Measurements from ENCODE around the gene NARS2. TPM values are rescaled to one million over a fixed set of nuclear protein-coding genes. Genes with fewer than 3 reads are reported as not detected.
"Not testable (repeated sequence)": the region's sequence is repeated elsewhere in the genome, so short reads cannot be mapped to it uniquely, and the experiment has no call there.

NARS2 gene
- total RNA-seq, 2 donors from 2014 or later: 10.1 to 24.7 TPM

DNA sequence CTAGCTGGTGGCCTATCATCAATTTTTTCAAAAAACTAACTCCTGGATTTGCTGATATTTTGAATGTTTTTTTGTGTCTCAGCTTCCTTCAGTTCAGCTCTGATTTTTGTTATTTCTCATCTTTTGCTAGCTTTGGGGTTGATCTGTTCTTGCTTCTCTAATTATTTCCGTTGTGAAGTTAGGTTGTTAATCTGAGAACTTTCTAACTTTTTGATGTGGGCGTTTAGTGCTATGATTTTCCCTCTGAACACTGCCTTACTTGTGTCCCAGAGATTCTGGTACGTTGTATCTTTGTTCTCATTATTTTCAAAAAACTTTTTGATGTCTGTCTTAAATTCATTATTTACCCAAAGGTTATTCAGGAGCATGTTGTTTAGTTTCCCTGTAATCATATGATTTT, 19.1 kb downstream of the NARS2 start:
- no peak for ATAC-seq
- WGBS, 2 donors: 92 to 93% methylated on average over 3 of the region's 3 CpGs
- intact Hi-C loops (cut with DNase I): no loop called here

DNA sequence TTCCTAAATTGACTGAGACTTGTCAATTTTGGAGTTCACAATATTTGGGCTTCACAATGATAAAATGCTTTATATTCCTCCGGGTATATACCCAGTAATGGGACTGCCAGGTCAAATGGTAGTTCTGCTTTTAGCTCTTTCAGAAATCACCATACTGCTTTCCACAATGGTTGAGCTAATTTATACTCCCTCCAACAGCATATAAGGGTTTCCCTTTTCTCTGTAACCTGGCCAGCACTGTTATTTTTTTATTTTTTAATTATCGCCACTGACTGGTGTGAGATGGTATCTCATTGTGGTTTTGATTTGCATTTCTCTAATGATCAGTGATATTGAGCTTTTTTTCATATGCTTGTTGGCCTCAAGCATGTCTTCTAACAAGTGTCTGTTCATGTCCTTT, 21.8 kb downstream of the NARS2 start:
- no peak for DNase-seq
- no peaks in the 10 kb centered on the region for H3K4me1 ChIP-seq
- 94 to 98% methylated on average over 2 of the region's 2 CpGs for WGBS, 2 donors
- H3K4me3 ChIP-seq: no peak overlapping the region
- ATAC-seq: no peak
- H3K27me3 ChIP-seq: no peaks in the 10 kb centered on the region
- H3K9me3 ChIP-seq: no peaks in the 10 kb centered on the region
- H3K27ac ChIP-seq: no peak overlapping the region
- intact Hi-C loops (cut with DNase I): no loop called here
- H3K36me3 ChIP-seq (replicated peaks in 1 of 2; ENCODE audit: insufficient read depth in 1 of 2, low read depth in 2 of 2): no peaks in the 10 kb centered on the region
- TF ChIP-seq, protein P1, sequence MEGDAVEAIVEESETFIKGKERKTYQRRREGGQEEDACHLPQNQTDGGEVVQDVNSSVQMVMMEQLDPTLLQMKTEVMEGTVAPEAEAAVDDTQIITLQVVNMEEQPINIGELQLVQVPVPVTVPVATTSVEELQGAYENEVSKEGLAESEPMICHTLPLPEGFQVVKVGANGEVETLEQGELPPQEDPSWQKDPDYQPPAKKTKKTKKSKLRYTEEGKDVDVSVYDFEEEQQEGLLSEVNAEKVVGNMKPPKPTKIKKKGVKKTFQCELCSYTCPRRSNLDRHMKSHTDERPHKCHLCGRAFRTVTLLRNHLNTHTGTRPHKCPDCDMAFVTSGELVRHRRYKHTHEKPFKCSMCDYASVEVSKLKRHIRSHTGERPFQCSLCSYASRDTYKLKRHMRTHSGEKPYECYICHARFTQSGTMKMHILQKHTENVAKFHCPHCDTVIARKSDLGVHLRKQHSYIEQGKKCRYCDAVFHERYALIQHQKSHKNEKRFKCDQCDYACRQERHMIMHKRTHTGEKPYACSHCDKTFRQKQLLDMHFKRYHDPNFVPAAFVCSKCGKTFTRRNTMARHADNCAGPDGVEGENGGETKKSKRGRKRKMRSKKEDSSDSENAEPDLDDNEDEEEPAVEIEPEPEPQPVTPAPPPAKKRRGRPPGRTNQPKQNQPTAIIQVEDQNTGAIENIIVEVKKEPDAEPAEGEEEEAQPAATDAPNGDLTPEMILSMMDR (IDR thresholded peaks at IDR 0.05): no peak
- no peak for TF ChIP-seq POLR2A (IDR thresholded peaks at IDR 0.05)

More for the DNA sequence above, 19.1 kb downstream of the NARS2 start:
- no peak for DNase-seq
- Histone ChIP-seq H3K4me1 (peaks cover 3% of the 10 kb centered on the region), H3K27ac (no peak overlapping the region), H3K4me3 (no peak overlapping the region), H3K36me3 (replicated peaks in 1 of 2; ENCODE audit: insufficient read depth in 1 of 2, low read depth in 2 of 2) (no peaks in the 10 kb centered on the region), H3K9me3 (no peaks in the 10 kb centered on the region), H3K27me3 (no peaks in the 10 kb centered on the region)
- TF ChIP-seq POLR2A (IDR thresholded peaks at IDR 0.05): no peak
- TF ChIP-seq, protein P1 (IDR thresholded peaks at IDR 0.05): no peak

DNA sequence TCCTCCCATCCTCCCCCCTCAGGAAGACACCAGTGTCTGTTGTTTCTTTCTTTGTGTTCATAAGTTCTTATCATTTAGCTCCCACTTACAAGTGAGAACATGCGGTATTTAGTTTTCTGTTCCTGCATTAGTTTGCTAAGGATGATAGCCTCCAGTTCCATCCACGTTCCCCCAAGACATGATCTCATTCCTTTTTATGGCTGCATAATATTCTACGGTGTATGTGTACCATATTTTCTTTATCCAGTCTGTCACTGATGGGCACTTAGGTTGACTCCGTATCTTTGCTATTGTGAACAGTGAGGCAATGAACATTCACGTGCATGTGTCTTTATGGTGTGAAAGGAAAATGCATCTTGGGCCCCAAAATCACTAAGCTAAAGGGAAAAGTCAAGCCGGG, 22.5 kb downstream of the NARS2 start:
- 90 to 99% methylated on average over 6 of the region's 6 CpGs for WGBS, 2 donors
- intact Hi-C loops (cut with DNase I): not testable (repeated sequence)

DNA sequence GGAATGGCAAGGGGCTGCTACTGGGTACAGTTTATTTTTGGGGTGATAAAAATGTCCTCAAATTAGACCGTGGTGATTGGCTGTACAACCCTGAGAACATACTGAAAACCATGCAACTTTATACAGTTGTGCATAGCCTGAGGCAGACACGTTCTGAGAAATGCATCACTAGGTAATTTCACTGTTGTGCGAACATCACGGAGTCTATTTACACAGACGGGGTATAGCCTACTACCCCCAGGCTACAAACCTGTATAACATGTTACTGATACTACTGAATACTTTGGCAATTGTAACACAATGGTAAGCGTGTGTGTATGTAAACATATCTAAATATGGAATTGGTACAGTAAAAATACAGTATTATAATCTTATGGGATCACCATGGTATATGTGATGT, 23.6 kb downstream of the NARS2 start:
- no peaks in the 10 kb centered on the region for H3K27me3 ChIP-seq
- no peaks in the 10 kb centered on the region for H3K9me3 ChIP-seq
- TF ChIP-seq, protein P1 (IDR thresholded peaks at IDR 0.05): no peak
- no peak for DNase-seq
- no peaks in the 10 kb centered on the region for H3K4me1 ChIP-seq
- H3K36me3 ChIP-seq (replicated peaks in 1 of 2; ENCODE audit: insufficient read depth in 1 of 2, low read depth in 2 of 2): no peaks in the 10 kb centered on the region
- H3K27ac ChIP-seq: no peak overlapping the region
- intact Hi-C loops (cut with DNase I): no loop called here
- no peak overlapping the region for H3K4me3 ChIP-seq
- 61 to 72% methylated on average over 6 of the region's 6 CpGs for WGBS, 2 donors
- ATAC-seq: no peak

More for the DNA sequence above, 22.5 kb downstream of the NARS2 start:
- H3K4me1 ChIP-seq; H3K27me3 ChIP-seq; H3K9me3 ChIP-seq; H3K27ac ChIP-seq; ATAC-seq; H3K36me3 ChIP-seq (replicated peaks in 1 of 2; ENCODE audit: insufficient read depth in 1 of 2, low read depth in 2 of 2); DNase-seq; H3K4me3 ChIP-seq: not testable (repeated sequence)

DNA sequence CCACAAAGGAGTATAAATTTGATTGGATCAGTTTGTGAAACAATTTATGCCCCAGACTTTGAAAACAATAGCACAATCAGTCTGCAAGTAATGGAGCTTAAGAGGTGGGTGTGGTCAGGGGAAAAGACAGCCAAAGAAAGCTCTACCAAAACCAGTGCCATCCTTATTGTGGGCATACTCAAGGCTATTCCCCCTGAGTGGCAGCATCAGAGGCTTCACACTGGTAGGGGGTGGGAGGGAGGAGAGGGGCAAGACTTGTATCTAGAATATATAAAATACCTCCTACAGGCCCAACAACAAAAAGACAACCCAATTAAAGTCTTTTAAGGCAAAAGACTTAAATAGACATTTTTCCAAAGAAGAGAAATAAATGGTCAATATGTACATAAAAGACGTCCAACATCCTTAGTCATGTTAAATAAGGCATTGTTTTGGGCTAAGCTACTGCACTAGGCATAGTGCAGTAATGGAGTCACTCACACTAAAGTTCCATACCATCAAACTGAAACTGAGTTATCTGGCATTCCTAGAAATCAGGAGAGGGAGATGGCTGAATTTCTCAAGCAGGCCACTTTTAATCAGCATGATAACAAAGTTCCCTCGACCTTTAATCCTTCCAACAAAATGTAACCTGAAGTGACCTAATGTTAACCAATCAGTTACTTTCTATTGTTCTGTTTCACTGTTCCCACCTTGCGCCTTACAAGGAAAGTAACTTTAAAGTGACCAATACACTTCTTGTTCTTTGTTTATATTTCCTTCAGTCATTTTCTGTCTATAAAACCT, 24.8 kb downstream of the NARS2 start:
- DNase-seq (no peak), ATAC-seq (no peak)
- 34 to 40% methylated on average over 3 of the region's 3 CpGs for WGBS, 2 donors
- no peak overlapping the region for H3K27ac ChIP-seq
- TF ChIP-seq, protein P1 (IDR thresholded peaks at IDR 0.05): no peak
- TF ChIP-seq POLR2A (IDR thresholded peaks at IDR 0.05): no peak
- no peak overlapping the region for H3K4me3 ChIP-seq
- intact Hi-C loops (cut with DNase I): no loop called here
- H3K9me3 ChIP-seq: no peaks in the 10 kb centered on the region
- no peaks in the 10 kb centered on the region for H3K36me3 ChIP-seq (replicated peaks in 1 of 2; ENCODE audit: insufficient read depth in 1 of 2, low read depth in 2 of 2)
- H3K27me3 ChIP-seq: no peaks in the 10 kb centered on the region
- H3K4me1 ChIP-seq: no peaks in the 10 kb centered on the region
